GM13976 (cell line): ENCODE measurements around the gene PROCA1.

ENCODE experiments used
- DNase-seq: peaks from one replicate; pipeline ENCODE4 v3.0.0; 2012; ENCODE audit warnings: low spot score
- CTCF ChIP-seq: IDR thresholded peaks from 2 replicates; pipeline ENCODE4 v1.5.1; 2012; ENCODE audit warnings: borderline replicate concordance, mild to moderate bottlenecking; ENCODE audit not compliant: insufficient read depth; ENCODE audit errors: extremely low read depth, missing control alignments, control extremely low read depth
- in situ Hi-C: fragments of 300-500 bp; cut with MboI; formaldehyde crosslinking; loops from one replicate; pipeline ENCODE4 v1.12.0; 2022; ENCODE audit warnings: low sequenced_read_pairs, mixed read lengths, inconsistent platforms; ENCODE audit not compliant: unreplicated experiment

The PROCA1 gene

DNA sequence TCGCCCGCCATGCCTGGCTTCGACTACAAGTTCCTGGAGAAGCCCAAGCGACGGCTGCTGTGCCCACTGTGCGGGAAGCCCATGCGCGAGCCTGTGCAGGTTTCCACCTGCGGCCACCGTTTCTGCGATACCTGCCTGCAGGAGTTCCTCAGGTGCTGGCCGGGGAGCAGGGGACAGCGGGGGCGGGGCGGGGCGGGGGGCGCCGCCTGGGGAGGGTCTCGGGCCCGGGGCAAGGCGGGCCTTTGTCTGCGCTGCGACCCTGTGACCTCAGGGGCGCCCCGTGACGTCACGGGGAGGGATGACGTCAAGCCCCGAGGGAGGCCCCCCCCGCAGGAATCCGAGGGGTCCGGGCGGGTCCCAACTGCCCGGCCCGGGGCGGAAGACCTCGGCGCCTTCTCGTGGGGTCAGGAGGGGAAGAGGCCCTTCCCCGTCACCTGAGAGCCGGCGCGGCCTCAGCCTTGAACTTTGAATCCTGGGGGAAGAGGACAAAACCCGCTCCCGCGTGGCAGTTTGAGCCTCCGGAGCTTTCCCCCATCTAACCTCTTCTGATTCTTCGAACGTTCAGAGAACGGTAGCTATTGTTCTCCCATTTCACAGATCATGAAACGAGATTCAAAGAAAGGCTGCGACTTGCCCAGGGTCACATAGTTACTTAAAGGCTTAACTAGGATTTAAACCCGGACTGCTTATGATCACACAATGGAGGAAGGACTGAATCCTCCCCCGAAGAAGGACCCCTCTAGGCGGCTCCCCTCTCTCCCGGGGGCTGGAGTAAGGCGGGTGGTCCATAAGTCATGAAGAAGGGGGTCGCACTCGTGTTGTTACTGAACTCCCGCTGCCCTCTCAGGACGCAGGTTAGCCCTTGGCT lies 32.6 kb upstream of the PROCA1 start:
- peak; percentile 81 for DNase-seq
- in situ Hi-C loops: loop anchor here (25.0 kb wide), 1 partner anchor 368 kb away; no protein-coding TSS in a partner anchor
- no peak for TF ChIP-seq CTCF

- peak; percentile 90 for DNase-seq
- peak; percentile 32 for TF ChIP-seq CTCF
- in situ Hi-C loops: loop anchor here (25.0 kb wide), 1 partner anchor 369 kb away; no protein-coding TSS in a partner anchor
Observed at GRCh38 chr17:28743243-28744103, 31.8 kb upstream of the PROCA1 start, which contains the start of gene TRAF4. TSS of gene TRAF4 (plus strand) at chr17:28744011. CDS start at chr17:28744113, 102 bp downstream.

DNA sequence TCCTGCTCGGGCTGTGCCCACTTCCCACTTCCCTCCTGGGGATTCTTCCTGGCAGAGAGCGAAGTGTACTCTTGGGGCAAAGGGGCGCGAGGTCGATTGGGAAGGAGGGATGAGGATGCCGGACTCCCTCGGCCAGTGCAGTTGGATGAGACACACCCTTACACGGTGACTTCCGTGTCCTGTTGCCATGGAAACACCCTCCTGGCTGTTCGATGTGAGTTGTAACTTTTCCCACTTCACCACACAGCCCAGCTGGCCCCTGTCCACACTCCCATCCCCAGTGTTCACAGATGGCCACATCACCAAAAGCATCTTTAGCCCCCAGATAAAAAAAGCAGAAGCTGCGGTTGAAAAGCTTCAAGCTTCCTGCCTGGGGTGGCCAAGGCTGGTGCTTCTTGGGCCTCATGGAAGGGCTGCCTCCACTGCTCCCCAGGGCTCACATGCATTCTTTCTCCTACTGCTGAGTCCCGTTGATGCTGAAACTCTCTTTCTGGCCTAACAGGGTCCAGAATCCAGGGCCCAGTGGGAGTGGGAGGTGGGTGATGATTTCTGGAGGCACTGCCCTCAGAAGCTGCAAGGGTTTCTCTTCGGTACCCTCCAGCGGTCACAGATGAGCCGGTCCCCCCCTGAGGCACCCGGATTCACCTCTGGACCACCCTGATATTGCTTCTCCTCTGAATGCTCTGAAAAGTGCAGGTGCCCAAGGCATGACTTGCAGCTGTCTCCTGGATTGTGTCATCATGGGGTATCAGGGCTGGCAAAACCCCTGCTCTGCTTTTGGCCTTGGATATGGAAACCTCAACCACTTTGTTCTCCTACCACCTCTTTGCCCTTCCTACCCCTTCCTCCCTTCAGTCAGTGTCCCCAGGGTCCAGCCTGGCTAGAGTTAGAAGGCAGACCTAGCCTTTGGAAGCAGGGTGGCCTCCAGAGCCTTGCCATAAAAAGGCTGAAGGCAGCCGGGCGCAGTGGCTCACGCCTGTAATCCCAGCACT lies 30.0 kb upstream of the PROCA1 start:
- in situ Hi-C loops: loop anchor here (25.0 kb wide), 1 partner anchor 371 kb away; no protein-coding TSS in a partner anchor
- peak; percentile 62 for DNase-seq
- TF ChIP-seq CTCF: no peak

- no peak for TF ChIP-seq CTCF
- DNase-seq: no peak
- in situ Hi-C loops: loop anchor here (25.0 kb wide), 1 partner anchor 372 kb away; no protein-coding TSS in a partner anchor
Observed at GRCh38 chr17:28740406-28741357, 29.0 kb upstream of the PROCA1 start.

DNA sequence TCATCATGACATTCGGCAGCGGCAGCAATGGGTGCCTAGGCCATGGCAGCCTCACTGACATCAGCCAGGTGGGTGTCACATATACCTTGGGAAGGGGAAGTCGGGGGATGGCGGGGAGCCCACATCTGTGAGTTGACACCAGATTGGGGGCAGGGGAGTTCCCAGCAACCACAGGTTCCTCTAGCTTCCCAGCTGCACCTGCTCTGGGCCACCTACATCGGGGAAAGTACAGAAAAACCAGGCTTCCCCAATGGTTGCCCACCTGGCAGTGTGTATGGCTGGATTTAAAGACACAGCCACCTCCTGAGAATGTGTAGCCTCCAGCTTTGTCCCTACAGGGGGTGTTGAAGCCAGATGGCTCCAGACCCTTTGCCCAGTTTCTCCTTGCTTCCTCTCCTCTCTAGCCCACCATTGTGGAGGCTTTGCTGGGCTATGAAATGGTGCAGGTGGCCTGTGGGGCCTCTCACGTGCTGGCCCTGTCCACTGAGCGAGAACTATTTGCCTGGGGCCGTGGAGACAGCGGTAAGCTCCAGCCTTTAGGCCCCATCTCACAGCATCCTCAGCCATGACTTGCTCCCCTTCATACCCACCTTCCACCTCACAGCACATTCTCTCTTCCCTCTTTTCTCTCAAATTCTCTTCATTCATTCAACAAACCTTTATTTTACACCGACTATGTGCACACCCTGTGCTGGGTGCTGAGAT lies 27.1 kb upstream of the PROCA1 start:
- in situ Hi-C loops: loop anchor here (25.0 kb wide), 1 partner anchor 373 kb away; no protein-coding TSS in a partner anchor
- TF ChIP-seq CTCF: no peak
- DNase-seq: peak; percentile 60
